Activated CD8-positive, alpha-beta T cell treated with anti-CD3 and anti-CD28 coated beads for 36 hours (primary cell): ENCODE results near the gene MFAP2. TPM values are rescaled to one million over a fixed set of nuclear protein-coding genes. Genes with fewer than 3 reads are reported as not detected.

Source experiments
- ATAC-seq: fragments of 200-7000 bp; cut with Tn5 transposase; one replicate; pipeline ENCODE4 v1.10.0; 2021; ENCODE audit warnings: mild to moderate bottlenecking, moderate library complexity
- CTCF ChIA-PET: fragments of 350-600 bp; sonication (Branson Sonifier 250); formaldehyde crosslinking; loops from one replicate; lab custom pipeline; 2021; ENCODE audit warnings: antibody characterized with exemption; lab: Charles Lee
- POLR2A ChIA-PET: fragments of 350-600 bp; sonication (Branson Sonifier 250); formaldehyde crosslinking; loops from one replicate; lab custom pipeline; 2021; ENCODE audit warnings: antibody characterized with exemption; lab: Charles Lee
- DNase-seq: peaks from one replicate; pipeline ENCODE4 v3.0.0-alpha.2; 2020
- H3K27ac Mint-ChIP-seq: one replicate; pipeline ENCODE4 v1.8.0; 2021; ENCODE audit warnings: mild to moderate bottlenecking, mixed read lengths
- H3K27me3 Mint-ChIP-seq: one replicate; pipeline ENCODE4 v1.8.0; 2021; ENCODE audit warnings: mixed read lengths
- H3K36me3 Mint-ChIP-seq: one replicate; pipeline ENCODE4 v1.8.0; 2021; ENCODE audit warnings: low read depth, mixed read lengths
- H3K4me1 Mint-ChIP-seq: one replicate; pipeline ENCODE4 v1.8.0; 2021; ENCODE audit warnings: low read depth, mixed read lengths
- H3K4me3 Mint-ChIP-seq: one replicate; pipeline ENCODE4 v1.8.0; 2021; ENCODE audit warnings: mild to moderate bottlenecking, moderate library complexity, mixed read lengths
- H3K9me3 Mint-ChIP-seq: one replicate; pipeline ENCODE4 v1.8.0; 2021; ENCODE audit warnings: mixed read lengths
- CTCF ChIP-seq: fragments of 200-600 bp; IDR thresholded peaks from one replicate; pipeline ENCODE4 v1.8.0; 2022; ENCODE audit warnings: antibody characterized with exemption, mild to moderate bottlenecking
- intact Hi-C: fragments of 100-400 bp; cut with micrococcal nuclease; formaldehyde crosslinking; loops from one replicate; pipeline ENCODE4 v1.10.0; 2022
- total RNA-seq, 2 experiments: library from RNA; stranded (reverse); gene quantifications; one replicate each; pipeline ENCODE4 v1.2.3, GENCODE V29; 2021

Gene MFAP2
- total RNA-seq, 2 experiments from 2014 or later = not detected

GRCh38 chr1:16998589-16998988 is 18.2 kb upstream of the MFAP2 start:
- ATAC-seq (no peak), DNase-seq (no peak)
- no peak for TF ChIP-seq CTCF
- intact Hi-C loops = no loop called here
- ChIA-PET POLR2A (no interaction called here), CTCF (interaction anchor here (2.5 kb wide), 1 partner anchor 38 kb away, joined by 10 read pairs; no protein-coding TSS in a partner anchor)
- H3K9me3 Mint-ChIP-seq = no peaks in the 10 kb centered on the region
- no peak overlapping the region for H3K27ac Mint-ChIP-seq
- H3K27me3 Mint-ChIP-seq = no peaks in the 10 kb centered on the region
- H3K4me3 Mint-ChIP-seq = no peak overlapping the region
- H3K36me3 Mint-ChIP-seq = peaks cover 11% of the 10 kb centered on the region
- no peaks in the 10 kb centered on the region for H3K4me1 Mint-ChIP-seq

- H3K4me3 Mint-ChIP-seq = no peak overlapping the region
- ATAC-seq = no peak
- CTCF ChIA-PET = no interaction called here
- intact Hi-C loops = no loop called here
- no peak overlapping the region for H3K27ac Mint-ChIP-seq
- no peaks in the 10 kb centered on the region for H3K27me3 Mint-ChIP-seq
- no peak for DNase-seq
- peaks cover 8% of the 10 kb centered on the region for H3K36me3 Mint-ChIP-seq
- no peaks in the 10 kb centered on the region for H3K4me1 Mint-ChIP-seq
- POLR2A ChIA-PET = no interaction called here
- no peak for TF ChIP-seq CTCF
- no peaks in the 10 kb centered on the region for H3K9me3 Mint-ChIP-seq
Observed at GRCh38 chr1:16996845-16997244, 16.4 kb upstream of the MFAP2 start.

- Mint-ChIP-seq H3K4me1 (no peaks in the 10 kb centered on the region), H3K27me3 (no peaks in the 10 kb centered on the region), H3K36me3 (peaks cover 2% of the 10 kb centered on the region), H3K4me3 (no peak overlapping the region), H3K27ac (no peak overlapping the region), H3K9me3 (no peaks in the 10 kb centered on the region)
- DNase-seq (no peak), ATAC-seq (no peak)
- intact Hi-C loops = no loop called here
- TF ChIP-seq CTCF = no peak
- POLR2A ChIA-PET = no interaction called here
- CTCF ChIA-PET = no interaction called here
Observed at GRCh38 chr1:16993521-16994038, 13.2 kb upstream of the MFAP2 start.

- Mint-ChIP-seq H3K4me1 (no peaks in the 10 kb centered on the region), H3K27ac (no peak overlapping the region), H3K36me3 (no peaks in the 10 kb centered on the region), H3K4me3 (no peak overlapping the region), H3K9me3 (no peaks in the 10 kb centered on the region), H3K27me3 (no peaks in the 10 kb centered on the region)
- ATAC-seq (no peak), DNase-seq (no peak)
- ChIA-PET CTCF (interaction anchor here (1.0 kb wide), 1 partner anchor 32 kb away, joined by 3 read pairs; no protein-coding TSS in a partner anchor), POLR2A (no interaction called here)
- intact Hi-C loops = no loop called here
- TF ChIP-seq CTCF = no peak
Observed at GRCh38 chr1:16992675-16993074, 12.3 kb upstream of the MFAP2 start.

- CTCF ChIA-PET = interaction anchor here (1.0 kb wide), 1 partner anchor 31 kb away, joined by 3 read pairs; no protein-coding TSS in a partner anchor
- TF ChIP-seq CTCF = no peak
Observed at GRCh38 chr1:16992102-16992501, 11.7 kb upstream of the MFAP2 start.

More at GRCh38 chr1:16992102-16992501, 11.7 kb upstream of the MFAP2 start:
- Mint-ChIP-seq H3K4me3 (no peak overlapping the region), H3K4me1 (no peaks in the 10 kb centered on the region), H3K36me3 (peaks cover 2% of the 10 kb centered on the region), H3K9me3 (no peaks in the 10 kb centered on the region), H3K27ac (no peak overlapping the region), H3K27me3 (no peaks in the 10 kb centered on the region)
- ATAC-seq = no peak
- intact Hi-C loops = no loop called here
- POLR2A ChIA-PET = no interaction called here
- no peak for DNase-seq
